Heart left ventricle (tissue), 16 donors: ENCODE measurements around the gene SCLT1. TPM values are rescaled to one million over a fixed set of nuclear protein-coding genes. Genes with fewer than 3 reads are reported as not detected.

Experiments used
- ATAC-seq, 4 donors: fragments of 200-7000 bp; cut with Tn5 transposase; one replicate each; pipeline ENCODE4 v1.9.1; 2020 to 2022; ENCODE audit warnings: moderate library complexity in 4 of 4, mild to moderate bottlenecking in 3 of 4, moderate number of reproducible peaks in 1 of 4
- DNase-seq, 5 donors: peaks; one replicate each; pipeline ENCODE4 v3.0.0-alpha.2; 2020
- H3K27ac ChIP-seq, 12 donors: fragments of 200-600 bp; sonication (generic) in 4 of 12; one replicate each; pipeline versions ENCODE4 v1.5.0 to v1.8.0; 2016 to 2022; ENCODE audit warnings: mild to moderate bottlenecking in 2 of 12
- H3K27me3 ChIP-seq, 9 donors: fragments of 200-600 bp; sonication (generic) in 2 of 9; one replicate each; pipeline versions ENCODE4 v1.5.1 to v1.8.0; 2016 to 2022; ENCODE audit warnings: mild to moderate bottlenecking in 3 of 9
- H3K36me3 ChIP-seq, 9 donors: fragments of 200-600 bp; sonication (generic) in 2 of 9; one replicate each; pipeline versions ENCODE4 v1.5.0 to v1.8.0; 2018 to 2022; ENCODE audit warnings: mild to moderate bottlenecking in 2 of 9
- H3K4me1 ChIP-seq, 12 donors: fragments of 200-600 bp; sonication (generic) in 4 of 12; one replicate each; pipeline versions ENCODE4 v1.5.0 to v1.8.0; 2016 to 2022; ENCODE audit warnings: mild to moderate bottlenecking in 3 of 12
- H3K4me3 ChIP-seq, 12 donors: fragments of 200-600 bp; sonication (generic) in 4 of 12; one replicate each; pipeline versions ENCODE4 v1.5.0 to v1.8.0; 2017 to 2022; ENCODE audit warnings: mild to moderate bottlenecking in 9 of 12, moderate library complexity in 4 of 12
- H3K9me3 ChIP-seq, 12 donors: fragments of 200-600 bp; sonication (generic) in 4 of 12; one replicate each; pipeline versions ENCODE4 v1.5.0 to v1.8.0; 2016 to 2022; ENCODE audit warnings: mild to moderate bottlenecking in 1 of 12
- CTCF ChIP-seq, 12 donors: fragments of 200-600 bp; sonication (generic) in 4 of 12; IDR thresholded peaks; one replicate each; pipeline versions ENCODE4 v1.5.0 to v1.8.0; 2018 to 2022; ENCODE audit warnings: antibody characterized with exemption in 12 of 12, mild to moderate bottlenecking in 5 of 12
- POLR2A ChIP-seq, 2 donors: fragments of 450-650 bp; IDR thresholded peaks; one replicate each; pipeline ENCODE4 v1.6.1; 2017; ENCODE audit warnings: antibody characterized with exemption in 2 of 2, mild to moderate bottlenecking in 2 of 2, moderate library complexity in 2 of 2
- WGBS, 4 donors: extraction: QIAGEN DNeasy Blood & Tissue Kit in 2 of 4; methylation state at CpG; one replicate each; pipeline versions ENCODE4 v1.1.5 to v1.1.7; 2013 to 2018; 5-methylcytosine and 5-hydroxymethylcytosine counted together
- intact Hi-C, 10 donors: fragments of 100-400 bp; cut with DNase I; formaldehyde crosslinking; loops; one replicate each; pipeline versions ENCODE4 v1.11.1 to v1.14.2; 2022
- polyA plus RNA-seq, 2 donors: library from polyadenylated mRNA; stranded (reverse); fragments of 200-250 nt; gene quantifications; one replicate each; pipeline ENCODE4 v1.2.3, GENCODE V29; 2013
- total RNA-seq, 9 donors: library from RNA; depleted of rRNA in 2 of 9; stranded (reverse); fragments of >200 nt in 2 of 9; fragmentation: NEBNext Ultra II Directional in 3 of 9; extraction: Animal tissue kit (Norgen Biotek cat#: 25700) in 3 of 9; gene quantifications; one replicate each; pipeline versions ENCODE4 v1.1.0 to v1.2.4, GENCODE V29; 2016 to 2023
- donor health status: ischemic (EF 13 %, LVEDD 7.1; RV severe dilation, severe dysfunction).
- donor health status: healthy with polysubstance abuse.
- donor health status: DM: no; HTN: yes; CAD: no.
- donor health status: DM: no; HTN: no; CAD: no.
- donor health status: ischemic (EF 25% LVEDD 6.9; RV normal size, moderate dysfunction).
- donor health status: ischemic (EF 25% LVEDD 5.7; RV mildly dilated, moderate dysfunction).
- donor health status: healthy.
- donor health status: DM: yes; HTN: yes; CAD: no.
- donor health status: ischemic (EF 35%, LVEDD 5.7; RV mildly dilated, moderate dysfunction).
- donor health status: nonischemic (EF 11% LVEDD 7.7; RV severe dilation, severe dysfunction).
- donor health status: DM: yes; HTN: yes; CAD: no.
- donor health status: PGD.
- donor health status: ischemic (EF 29% LVEDD 5.4; RV normal size, mild dysfunction).
- donor health status: nonischemic (EF 23%, LVEDD 6.1; RV moderate dilation, normal function).

The SCLT1 gene
- total and polyA plus RNA-seq, 11 donors: 3.4 to 13.7 (median 10.1) TPM

- no peaks in the 10 kb centered on the region for H3K4me1 ChIP-seq
- 94 to 95% (median 94%) methylated on average over 5 of the region's 5 CpGs for WGBS, 4 donors
- H3K9me3 ChIP-seq: peaks cover 0 to 11% (median 0%) of the 10 kb centered on the region in 12 donors
- intact Hi-C loops: no loop called here
- no peak for ATAC-seq
- no peak for DNase-seq
- TF ChIP-seq CTCF (IDR thresholded peaks at IDR 0.05) (no peak), POLR2A (IDR thresholded peaks at IDR 0.05) (no peak)
- H3K27ac ChIP-seq: no peak overlapping the region
- no peaks in the 10 kb centered on the region for H3K27me3 ChIP-seq
- no peak overlapping the region for H3K4me3 ChIP-seq
- H3K36me3 ChIP-seq: peaks cover 0 to 14% (median 0%) of the 10 kb centered on the region in 9 donors
These were observed 168.4 kb downstream of the SCLT1 start for GRCh38 chr4:128924951-128925350.

- TF ChIP-seq CTCF (IDR thresholded peaks at IDR 0.05): no peak
- no peak for TF ChIP-seq POLR2A (IDR thresholded peaks at IDR 0.05)
- 80 to 99% (median 95%) methylated on average over 3 of the region's 3 CpGs for WGBS, 4 donors
- Histone ChIP-seq H3K4me3 (no peak overlapping the region), H3K27me3 (no peaks in the 10 kb centered on the region), H3K27ac (no peak overlapping the region), H3K36me3 (peaks cover 0 to 7% (median 0%) of the 10 kb centered on the region in 9 donors), H3K4me1 (peaks cover 0 to 15% (median 0%) of the 10 kb centered on the region in 12 donors), H3K9me3 (peaks cover 0 to 9% (median 0%) of the 10 kb centered on the region in 12 donors)
- DNase-seq (no peak), ATAC-seq (no peak)
- intact Hi-C loops: no loop called here
These were observed 171.4 kb downstream of the SCLT1 start for GRCh38 chr4:128921954-128922353.

- ATAC-seq (peak in 1 of 4 donors; percentile 11), DNase-seq (no peak)
- H3K27me3 ChIP-seq: no peaks in the 10 kb centered on the region
- 58 to 65% (median 62%) methylated on average over 2 of the region's 2 CpGs for WGBS, 4 donors
- TF ChIP-seq CTCF (IDR thresholded peaks at IDR 0.05) (no peak), POLR2A (IDR thresholded peaks at IDR 0.05) (no peak)
- peaks cover 0 to 35% (median 0%) of the 10 kb centered on the region in 12 donors for H3K4me1 ChIP-seq
- H3K36me3 ChIP-seq: no peaks in the 10 kb centered on the region
- no peaks in the 10 kb centered on the region for H3K9me3 ChIP-seq
- peak overlapping the region in 1 of 12 donors; percentile 76 for H3K27ac ChIP-seq
- H3K4me3 ChIP-seq: no peak overlapping the region
- intact Hi-C loops: no loop called here
These were observed 175.6 kb downstream of the SCLT1 start for GRCh38 chr4:128917781-128918180.

- no peaks in the 10 kb centered on the region for H3K9me3 ChIP-seq
- no peak overlapping the region for H3K4me3 ChIP-seq
- intact Hi-C loops: no loop called here
- no peaks in the 10 kb centered on the region for H3K36me3 ChIP-seq
- peaks cover 0 to 42% (median 0%) of the 10 kb centered on the region in 12 donors for H3K4me1 ChIP-seq
- H3K27ac ChIP-seq: peak overlapping the region in 1 of 12 donors; percentile 76
- DNase-seq: peak in 4 of 5 donors; percentile 10 to 23 (median 20)
- 89 to 94% (median 91%) methylated on average over 6 of the region's 6 CpGs for WGBS, 4 donors
- peak in 3 of 4 donors; percentile 50 to 82 (median 65) for ATAC-seq
- H3K27me3 ChIP-seq: no peaks in the 10 kb centered on the region
- TF ChIP-seq POLR2A (IDR thresholded peaks at IDR 0.05) (no peak), CTCF (IDR thresholded peaks at IDR 0.05) (no peak)
These were observed 176.5 kb downstream of the SCLT1 start for GRCh38 chr4:128916832-128917231.
